Measurements from ENCODE around the gene KIF25.

KIF25 gene, protein sequence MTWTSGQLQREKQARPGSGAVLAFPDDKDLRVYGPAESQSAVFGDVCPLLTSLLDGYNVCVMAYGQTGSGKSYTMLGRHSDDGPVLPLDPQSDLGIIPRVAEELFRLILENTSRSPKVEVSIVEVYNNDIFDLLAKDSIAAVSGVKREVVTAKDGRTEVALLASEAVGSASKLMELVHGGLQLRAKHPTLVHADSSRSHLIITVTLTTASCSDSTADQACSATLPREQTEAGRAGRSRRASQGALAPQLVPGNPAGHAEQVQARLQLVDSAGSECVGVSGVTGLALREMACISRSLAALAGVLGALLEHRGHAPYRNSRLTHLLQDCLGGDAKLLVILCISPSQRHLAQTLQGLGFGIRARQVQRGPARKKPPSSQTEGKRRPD

DNA sequence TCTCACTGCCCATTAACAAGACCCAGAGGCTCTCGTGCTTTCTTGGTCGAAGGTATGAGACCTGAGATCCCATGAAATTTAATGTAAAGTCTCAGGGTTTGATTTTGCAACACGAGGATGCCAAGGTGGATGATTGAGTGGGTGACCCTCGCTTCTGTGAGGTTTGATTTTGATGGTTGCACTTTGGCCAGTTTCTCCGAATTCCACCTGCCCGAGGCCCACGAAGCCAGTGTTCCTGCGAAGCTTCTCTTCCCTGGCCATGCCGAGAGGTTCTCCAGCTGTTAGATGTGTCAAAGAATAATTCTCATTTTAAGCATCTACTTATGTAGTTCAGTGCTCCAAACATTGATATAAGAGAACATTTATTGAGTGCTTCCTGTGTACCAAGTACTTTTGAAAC lies at the start of gene KIF25:
Gene KIF25 (plus strand): TSS at position 30 of the 400 bp plus-strand sequence. CDS start 31,915 bp downstream, outside the sequence.
- DNase-seq: no peak

DNA sequence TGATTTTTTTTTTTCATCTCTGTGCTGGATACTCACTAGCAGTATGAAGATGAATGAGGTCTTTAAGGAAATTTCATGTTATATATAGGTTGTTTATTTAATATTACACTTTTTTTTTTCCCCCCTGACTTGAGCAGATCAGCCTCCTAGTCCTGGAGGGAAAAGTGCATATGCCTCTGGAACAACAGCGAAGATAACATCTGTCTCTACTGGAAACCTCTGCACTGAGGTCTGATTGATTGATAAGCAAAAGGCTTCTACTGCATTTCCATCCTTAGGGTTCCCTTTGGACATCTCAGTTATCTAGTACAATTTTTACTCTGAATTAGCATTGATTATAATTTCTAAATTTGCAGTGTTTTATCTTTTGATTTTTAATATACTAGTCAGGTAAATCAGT lies 49.8 kb upstream of the KIF25 start:
- DNase-seq: no peak

DNA sequence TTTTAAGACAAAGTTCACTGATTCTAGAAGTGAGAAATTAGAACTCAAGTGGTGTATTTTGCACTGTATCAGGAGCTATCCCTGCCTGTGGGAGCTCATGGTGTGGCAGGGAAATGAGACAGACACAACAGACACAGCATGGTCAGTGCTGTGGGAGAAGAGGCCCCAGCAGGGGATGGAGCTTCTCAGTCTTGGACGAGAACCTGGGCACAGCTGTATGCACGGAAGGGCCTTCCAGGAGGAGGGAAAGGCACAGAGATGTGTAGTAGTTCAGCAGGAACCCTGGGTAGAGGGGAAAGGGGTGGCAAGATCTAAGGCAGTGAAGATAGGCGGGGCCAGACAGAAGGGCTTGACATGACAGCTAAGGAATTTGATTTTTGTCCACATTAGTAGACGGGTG lies 48.8 kb upstream of the KIF25 start:
- DNase-seq: no peak

DNA sequence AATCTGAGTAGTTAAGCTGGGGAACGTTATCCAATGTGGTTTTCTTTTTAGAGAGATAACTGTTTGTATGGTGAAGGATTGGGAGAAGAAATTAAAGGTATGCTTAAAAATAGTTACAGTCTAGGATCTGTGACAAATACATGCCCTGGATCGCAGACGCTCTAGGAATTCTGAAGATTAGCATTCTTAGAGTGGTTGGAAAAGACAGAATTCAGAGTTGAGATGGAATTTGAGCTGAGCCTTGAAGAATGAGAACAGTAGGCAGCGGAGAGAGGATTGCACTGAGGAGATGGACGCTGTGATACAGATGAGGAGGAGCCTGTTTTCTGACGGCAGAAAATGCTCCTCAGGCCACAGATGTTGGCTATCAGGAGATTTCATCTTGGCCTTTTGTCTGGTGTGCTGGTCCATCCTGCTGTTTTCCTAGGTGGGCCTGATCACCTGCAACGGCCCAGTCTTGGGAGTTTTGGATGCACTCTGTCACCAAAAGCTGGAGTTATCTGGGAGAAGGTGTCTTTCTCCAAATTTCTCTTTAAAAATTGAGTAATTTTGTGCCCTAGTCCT lies 48.3 kb upstream of the KIF25 start:
- DNase-seq: no peak

DNA sequence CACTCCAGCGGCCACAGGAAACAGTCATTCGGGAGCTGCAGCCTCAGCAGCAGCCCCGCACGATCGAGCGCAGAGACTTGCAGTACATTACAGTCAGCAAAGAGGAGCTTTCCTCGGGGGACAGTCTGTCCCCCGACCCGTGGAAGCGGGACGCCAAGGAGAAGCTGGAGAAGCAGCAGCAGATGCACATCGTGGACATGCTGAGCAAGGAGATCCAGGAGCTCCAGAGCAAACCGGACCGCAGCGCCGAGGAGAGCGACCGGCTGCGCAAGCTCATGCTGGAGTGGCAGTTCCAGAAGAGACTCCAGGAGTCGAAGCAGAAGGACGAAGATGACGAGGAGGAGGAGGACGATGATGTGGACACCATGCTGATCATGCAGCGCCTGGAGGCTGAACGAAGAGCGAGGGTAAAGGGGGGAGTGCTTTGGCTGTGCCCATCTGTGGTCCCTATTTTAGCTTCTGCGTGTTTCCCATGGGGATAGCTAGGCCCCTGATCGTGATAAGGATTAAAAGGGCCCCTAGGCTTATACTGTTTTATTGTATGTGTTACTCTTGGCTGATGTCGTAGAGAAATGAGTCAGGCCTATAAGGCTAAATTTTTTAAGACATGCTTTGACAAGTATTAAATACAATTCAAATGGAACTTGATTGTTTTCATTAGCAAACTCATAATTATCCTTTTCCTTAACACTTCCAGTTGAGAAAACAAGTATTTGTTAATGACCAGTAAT lies 45.5 kb upstream of the KIF25 start:
- DNase-seq: no peak

DNA sequence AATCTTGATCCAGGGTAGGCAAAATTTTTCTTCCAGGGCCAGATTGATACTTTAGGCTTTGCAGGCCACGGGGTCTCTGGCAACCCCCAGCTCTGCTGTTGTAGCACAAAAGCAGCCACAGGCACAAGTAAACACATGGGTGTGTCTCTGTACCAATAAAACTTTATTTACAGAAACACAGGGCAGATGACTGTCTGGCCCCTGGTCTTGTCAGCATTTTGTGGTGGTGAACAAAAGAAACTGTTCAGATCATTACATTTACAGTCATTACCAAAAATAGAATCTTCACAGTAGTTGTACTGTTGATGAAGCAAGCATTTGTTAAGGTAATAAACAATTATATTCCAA lies 45.0 kb upstream of the KIF25 start:
- DNase-seq: no peak

DNA sequence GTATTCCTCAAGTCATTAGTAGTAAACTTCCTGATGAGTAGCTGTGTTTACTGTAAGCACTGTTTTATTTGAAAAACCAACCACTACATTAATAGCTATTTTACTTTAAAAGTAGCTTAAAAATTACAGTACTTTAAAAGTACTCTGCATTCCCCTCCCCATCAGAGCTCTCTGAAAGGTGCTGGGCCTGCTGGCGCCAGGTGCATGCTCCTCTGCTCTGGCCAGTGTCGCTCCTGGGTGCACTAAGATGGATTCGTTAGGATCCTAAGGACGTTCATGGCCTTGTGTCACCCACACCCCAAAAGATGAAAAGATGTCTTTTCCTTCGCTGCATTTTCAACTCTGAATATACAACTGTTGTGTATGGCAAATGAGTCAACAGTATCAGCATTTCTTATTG lies 43.9 kb upstream of the KIF25 start:
- DNase-seq: no peak

DNA sequence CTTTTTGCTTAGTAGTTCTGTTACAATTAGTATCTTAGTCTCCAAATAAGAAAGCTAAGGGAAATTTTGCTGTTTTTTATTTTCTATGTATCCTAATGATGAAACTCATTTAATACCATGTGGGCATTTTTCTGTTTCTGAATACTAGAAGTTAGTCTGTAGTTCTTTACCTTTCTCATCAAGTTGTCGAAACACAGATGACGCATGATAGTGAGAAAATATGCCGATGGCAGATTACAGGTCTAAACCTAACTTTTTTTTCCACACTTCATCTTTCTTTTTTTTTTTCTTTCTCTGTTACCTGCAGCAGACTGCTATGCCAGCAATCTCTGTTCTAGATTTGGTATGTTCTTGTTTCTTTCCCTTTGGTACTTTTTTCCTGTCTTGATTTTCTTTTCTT lies 43.3 kb upstream of the KIF25 start:
- DNase-seq: no peak

DNA sequence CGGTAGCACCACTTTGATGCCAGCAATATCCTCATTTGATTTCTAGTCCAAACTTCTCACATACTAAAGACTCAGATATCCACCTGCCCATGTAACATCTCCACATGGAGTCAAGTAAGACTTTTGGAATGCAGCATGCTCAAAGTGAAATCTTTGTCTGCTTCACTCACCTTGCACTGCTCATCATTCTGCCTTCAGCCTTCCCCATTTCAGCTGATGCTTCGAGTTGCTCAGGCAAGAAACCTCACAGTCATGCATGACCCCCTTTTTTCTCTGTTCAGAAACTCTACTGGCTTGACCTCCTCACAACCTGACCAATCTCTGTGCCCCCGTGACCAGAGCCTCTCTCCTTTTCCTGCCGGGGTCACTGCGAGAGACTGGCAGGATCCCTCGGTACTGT lies 41.0 kb upstream of the KIF25 start:
- DNase-seq: no peak

DNA sequence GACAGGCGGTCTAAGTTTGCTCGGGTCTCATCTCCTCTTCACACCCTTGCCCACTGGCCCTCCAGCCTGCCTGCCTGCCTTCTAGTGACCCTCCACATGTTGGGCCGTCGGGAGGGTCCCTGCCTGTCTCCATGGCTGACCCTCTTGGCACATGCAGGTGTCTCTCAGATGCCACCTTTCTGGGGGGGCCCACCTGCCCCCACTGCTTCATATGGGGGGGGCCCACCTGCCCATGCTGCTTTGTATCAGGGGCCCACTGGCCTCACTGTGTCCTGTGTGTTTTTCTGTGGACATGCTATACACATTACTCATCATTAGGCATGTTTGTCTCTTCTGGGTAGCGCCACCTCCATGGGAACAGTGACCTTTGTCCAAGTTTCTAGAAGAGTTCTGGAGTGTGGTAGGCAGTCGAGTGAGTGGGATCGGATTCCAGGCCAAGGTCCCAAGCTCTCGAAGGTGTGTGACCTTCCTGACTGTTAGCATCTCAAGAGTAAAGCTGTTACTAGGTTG lies 40.4 kb upstream of the KIF25 start:
- DNase-seq: no peak

DNA sequence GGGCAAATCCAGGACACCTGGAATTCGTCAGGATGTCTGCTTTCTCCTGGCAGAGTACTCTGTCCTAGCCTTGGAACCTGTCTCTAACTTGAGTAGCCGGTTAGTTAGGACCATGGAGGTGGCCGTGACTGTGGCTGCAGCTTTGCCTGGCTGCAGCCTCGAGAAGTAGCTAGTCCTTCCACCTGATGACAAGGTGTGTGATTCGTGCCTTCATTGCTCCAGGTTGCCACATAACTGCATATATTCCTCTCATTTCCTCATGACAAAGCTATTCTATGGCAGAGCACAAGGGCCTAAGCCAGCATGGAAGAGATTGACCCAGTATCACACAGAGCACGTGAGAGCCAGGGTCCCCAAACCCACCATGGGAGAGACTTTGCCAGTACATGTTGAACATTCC lies 39.8 kb upstream of the KIF25 start:
- no peak for DNase-seq

DNA sequence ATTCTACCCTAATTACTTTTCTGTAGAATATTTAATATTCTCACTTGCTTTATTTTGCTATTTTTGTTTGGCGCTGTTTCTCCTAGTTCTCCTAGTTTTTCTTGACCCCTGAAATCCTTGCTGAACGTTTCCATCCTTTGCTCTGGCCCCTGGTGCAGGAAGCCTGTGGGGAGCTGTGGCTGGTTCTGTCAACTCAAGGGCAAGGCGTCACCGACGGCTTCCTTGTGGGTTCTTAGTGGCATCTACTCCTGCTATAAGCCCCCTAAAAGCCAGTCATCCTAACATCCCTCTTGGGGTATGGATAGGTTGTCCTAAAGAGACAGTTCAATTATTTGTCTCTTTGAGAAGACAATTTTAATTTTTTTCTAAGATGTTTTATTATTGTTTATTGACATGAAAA lies 36.9 kb upstream of the KIF25 start:
- no peak for DNase-seq

DNA sequence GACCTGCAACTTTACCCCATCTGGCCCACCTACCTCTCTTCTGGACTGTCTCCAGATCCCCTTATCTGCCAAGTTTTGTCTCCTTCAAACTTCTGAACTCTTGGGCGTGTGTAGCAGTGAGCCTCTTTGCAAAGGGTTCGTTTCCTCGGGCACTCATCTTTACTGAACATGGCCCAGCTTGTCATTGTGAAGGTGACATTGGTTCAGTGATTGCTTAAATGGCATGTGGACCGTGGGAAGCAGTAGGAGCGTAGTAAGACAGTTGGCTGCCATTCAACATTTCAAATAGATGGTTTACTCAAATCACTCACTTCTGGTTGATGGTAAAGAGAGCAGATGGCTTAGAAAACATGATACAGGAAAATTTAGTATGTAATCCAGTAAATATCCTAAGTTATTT lies 34.8 kb upstream of the KIF25 start:
- no peak for DNase-seq

DNA sequence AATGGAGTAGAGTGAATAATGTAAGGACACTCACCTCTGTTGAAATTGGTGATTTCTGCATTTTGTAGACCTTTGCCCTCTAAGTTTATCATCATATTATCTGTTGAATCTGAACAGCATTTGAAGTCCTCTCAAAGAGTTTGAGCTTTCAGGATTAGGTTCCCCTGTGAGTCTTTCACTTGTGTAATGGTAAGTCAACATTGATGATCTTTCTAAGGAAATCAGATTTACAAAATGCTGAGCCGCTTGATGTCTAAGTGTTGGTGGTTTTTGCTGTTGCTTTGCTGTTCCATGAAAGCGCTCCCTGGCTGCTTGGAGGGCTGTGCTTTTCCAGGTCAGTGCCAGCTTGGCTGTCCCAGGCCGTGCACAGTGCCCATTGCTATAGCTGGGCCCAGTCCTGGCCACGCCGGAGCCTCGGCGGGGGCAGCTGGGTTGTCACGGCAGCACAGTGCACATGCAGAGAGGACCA lies 33.8 kb upstream of the KIF25 start:
- no peak for DNase-seq

DNA sequence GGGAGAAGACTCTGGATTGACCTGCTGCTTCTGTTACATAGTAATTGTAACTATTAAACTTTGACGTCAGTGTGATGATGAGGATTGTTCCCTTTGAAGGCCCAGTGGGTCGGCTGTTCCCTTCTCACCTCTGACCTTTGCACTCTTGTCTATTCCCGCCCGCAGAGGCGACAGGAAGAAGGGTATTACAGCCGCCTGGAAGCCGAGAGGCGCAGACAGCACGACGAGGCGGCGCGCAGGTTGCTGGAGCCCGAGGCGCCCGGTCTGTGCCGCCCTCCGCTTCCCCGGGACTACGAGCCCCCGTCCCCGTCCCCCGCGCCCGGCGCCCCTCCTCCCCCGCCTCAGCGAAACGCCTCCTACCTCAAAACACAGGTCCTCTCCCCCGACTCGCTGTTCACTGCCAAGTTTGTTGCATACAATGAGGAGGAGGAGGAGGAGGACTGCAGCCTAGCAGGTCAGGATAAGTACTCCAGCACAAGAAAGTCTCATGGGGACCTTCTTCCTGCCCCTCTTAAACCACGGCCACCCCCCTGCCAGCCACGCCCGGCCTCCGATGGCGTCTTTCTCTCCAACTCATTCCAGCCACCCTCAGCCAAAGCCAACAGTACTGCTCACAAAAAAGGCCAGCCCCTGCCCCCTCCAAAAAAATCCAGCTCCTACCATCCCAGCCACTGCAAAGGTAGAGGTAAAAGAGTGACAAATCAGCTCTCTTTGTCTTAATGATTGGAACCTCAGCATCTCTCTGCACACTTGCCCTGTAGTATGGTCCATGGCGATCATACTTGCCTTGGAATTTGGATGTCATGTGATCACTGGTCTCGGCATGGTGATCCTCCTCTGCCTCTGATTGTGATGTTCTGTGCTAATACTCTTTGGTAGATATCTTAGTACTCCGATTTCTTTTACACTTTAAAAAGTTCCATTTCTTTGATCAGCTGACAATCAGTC lies 31.6 kb upstream of the KIF25 start:
- DNase-seq: no peak

DNA sequence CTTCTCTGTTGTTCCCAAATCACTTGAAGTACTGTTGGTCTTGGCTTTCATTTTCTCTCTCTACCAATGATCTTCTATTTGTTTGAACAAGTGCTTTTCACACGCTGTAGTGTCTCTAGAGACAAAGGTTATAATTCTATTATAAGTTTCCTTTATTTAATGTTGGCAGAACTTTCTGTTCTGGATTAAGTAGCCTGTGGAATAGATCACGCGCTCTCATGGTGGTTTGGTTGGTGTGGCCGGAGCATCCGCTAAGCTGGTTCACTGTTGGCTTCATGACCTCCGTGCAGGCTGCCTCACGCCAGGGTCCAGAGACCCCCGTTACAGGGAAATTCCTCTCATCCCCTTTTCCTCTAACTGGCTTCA lies 30.9 kb upstream of the KIF25 start:
- no peak for DNase-seq

DNA sequence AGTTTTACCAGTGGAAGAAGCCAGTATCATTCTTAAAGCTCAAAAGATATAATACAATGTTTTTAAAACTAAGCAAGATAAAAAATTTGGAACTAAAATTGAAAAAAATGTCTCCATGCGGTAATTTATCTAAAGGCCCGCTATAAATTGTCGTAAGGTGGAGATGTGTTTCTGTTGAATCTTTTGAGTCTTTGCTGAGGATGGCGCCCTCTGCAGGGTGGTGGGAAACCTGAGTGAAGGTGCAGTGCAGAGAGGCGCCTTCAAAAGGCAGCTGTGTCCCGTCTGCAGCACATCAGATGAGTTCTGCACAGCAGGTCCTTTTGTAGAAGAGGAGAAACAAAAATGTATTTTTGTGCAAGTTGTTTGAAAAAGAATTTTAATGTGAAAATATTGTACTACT lies 29.4 kb upstream of the KIF25 start:
- DNase-seq: peak; percentile 58

DNA sequence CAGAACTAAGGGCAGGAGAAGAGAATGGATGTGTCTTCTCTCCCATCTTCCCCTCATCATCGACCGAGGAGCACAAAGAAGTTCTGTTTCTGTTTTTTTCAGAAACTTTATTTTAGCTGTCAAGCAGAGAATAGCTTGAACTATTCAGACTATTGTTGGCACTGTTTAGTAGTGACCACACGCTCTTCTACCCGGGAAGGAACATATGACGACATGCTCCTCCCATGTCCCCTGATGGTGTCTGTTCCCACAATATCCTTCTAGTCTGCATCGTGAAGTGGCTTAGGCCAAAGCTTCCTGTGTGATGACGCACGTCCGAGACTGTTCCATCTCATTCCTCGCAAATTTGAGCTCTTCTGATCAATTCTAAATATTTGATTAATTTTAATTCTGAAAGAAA lies 27.2 kb upstream of the KIF25 start:
- no peak for DNase-seq

DNA sequence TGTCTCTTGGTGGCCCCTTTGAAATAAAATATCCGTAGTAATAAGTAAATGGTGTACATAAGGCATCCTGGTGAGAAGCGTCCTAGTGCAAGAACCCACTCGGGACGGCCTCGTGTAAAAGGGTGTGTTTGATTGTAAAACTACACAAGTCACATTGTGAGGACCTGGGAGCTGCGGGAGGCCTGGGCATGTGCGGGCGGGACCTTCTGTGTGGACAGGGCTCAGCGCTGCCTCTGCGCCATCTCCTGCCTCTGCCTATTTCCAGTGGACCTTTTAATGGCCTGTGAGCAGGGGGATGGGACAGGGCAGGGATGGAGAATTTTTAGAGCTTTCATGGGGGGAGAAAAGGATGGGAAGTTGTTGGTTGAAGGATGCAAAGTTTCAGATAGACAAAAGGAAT lies 25.3 kb upstream of the KIF25 start:
- DNase-seq: no peak

DNA sequence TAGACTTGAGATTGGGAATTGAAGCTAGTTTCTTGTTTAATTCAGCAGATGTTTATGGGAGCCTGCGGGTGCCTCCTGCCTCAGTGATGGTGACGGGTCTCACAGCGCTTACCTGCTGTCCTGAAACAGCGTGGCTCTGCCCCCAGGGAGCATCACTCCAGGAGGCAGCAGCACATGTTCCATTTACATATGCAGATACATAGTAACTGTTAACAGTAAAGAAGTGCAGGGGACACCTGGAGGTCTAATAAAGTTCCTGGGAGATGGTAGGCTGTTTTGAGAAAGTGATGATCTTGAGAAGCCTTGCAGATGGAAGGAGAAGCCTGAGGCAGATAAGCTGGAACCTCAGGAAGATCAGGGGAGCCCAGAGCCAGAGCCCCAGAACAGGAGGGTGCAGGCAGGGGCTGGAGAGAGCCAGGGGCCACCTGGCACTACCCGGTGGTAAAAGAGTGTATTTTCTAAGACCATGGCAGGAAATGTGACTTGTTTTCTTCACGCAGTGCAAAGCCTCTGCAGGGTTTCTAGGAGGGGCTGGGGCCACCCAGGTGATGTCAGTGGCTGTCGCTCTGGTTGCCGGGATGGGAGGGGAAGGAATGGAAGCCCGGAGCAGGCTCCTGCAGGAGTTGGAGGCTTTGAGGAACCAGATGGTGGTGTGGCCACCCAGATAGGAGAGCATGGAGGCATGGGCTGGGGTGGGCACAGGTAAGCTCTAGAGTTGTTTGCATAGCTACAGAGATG lies 24.2 kb upstream of the KIF25 start:
- DNase-seq: no peak

DNA sequence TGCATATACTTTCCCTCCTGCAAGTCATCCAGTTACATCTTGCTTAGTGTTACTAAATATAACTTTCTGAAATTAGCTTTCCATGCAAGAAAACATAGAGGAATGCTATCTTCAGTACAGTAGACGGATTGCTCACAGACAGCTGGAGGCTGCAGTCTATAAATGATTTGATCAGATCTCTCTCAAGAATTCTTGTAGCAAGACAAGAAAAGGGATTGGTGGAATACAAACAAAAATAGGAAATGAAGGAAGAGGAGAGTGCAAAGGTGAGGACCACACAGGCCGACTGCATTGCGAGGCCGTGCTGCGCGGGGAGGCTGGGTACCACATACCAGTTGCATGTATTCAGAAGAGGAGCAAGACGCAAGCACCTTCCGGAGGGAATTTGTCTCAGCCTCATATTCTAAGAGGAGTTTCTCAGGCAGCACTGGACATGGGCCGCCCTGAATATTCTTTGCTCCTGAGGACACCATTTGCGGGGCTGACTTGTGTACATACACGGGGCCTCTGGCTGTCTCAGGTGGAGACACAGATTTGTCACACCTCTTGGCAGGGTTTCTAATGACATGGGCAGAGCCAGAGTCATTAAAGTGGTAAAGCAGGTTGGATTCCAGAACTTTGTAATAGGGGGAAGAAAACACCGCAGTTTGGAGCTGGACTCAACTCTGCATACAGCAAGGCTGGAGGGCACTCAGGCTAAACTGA lies 22.7 kb upstream of the KIF25 start:
- DNase-seq: no peak

DNA sequence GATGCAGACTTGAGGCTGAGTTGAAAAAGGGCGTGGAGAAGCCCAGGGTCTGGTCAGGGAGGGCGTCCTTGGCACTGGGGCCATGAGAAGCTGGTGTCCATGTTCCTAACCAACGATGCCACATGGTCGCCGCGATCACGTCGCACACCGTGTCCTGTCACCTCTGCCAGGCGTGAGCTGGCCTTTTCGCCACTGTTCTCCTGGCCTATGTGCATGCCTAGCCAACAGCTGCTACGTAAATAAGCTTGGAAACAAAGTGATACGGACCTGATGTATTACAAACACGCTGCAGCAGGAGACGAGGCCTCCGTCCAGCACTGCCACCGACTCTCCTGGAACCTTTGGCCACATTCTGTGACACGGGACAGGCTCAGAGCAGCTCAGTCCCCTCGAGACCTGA lies 22.0 kb upstream of the KIF25 start:
- DNase-seq: no peak

Data from activated CD4-positive, alpha-beta T cell treated with anti-CD3 and anti-CD28 coated beads for 48 hours (primary cell).